Activated naive CD4-positive, alpha-beta T cell treated with Interleukin-2 at 50 U/mL for 16 hours (primary cell): ENCODE data around the gene CTNNA3.

Source experiments
- DNase-seq: peaks from one replicate; pipeline ENCODE4 v3.0.0-alpha.2; 2020

The CTNNA3 gene

GRCh38 chr10:66717231-66717981, 978.6 kb downstream of the CTNNA3 start:
- DNase-seq, result no peak

- no peak for DNase-seq
These were observed 981.3 kb downstream of the CTNNA3 start for GRCh38 chr10:66714741-66715140.

GRCh38 chr10:66713387-66713786, 982.6 kb downstream of the CTNNA3 start:
- no peak for DNase-seq

GRCh38 chr10:66698069-66698468, 997.9 kb downstream of the CTNNA3 start:
- DNase-seq, result no peak

- no peak for DNase-seq
These were observed 1000.9 kb downstream of the CTNNA3 start for GRCh38 chr10:66695046-66695445.

- DNase-seq, result no peak
These were observed 1011.4 kb downstream of the CTNNA3 start for GRCh38 chr10:66684581-66684980.

GRCh38 chr10:66680886-66681285, 1015.1 kb downstream of the CTNNA3 start:
- no peak for DNase-seq

- DNase-seq, result no peak
These were observed 1017.5 kb downstream of the CTNNA3 start for GRCh38 chr10:66678521-66678920.

GRCh38 chr10:66673071-66673470, 1022.9 kb downstream of the CTNNA3 start:
- DNase-seq, result no peak

- no peak for DNase-seq
These were observed 1024.4 kb downstream of the CTNNA3 start for GRCh38 chr10:66671562-66671961.

- no peak for DNase-seq
These were observed 1024.9 kb downstream of the CTNNA3 start for GRCh38 chr10:66671064-66671463.

GRCh38 chr10:66656499-66656898, 1039.5 kb downstream of the CTNNA3 start:
- no peak for DNase-seq

GRCh38 chr10:66654861-66655260, 1041.1 kb downstream of the CTNNA3 start:
- no peak for DNase-seq

- no peak for DNase-seq
These were observed 1044.5 kb downstream of the CTNNA3 start for GRCh38 chr10:66651308-66652082.

- DNase-seq, result no peak
These were observed 1046.4 kb downstream of the CTNNA3 start for GRCh38 chr10:66649626-66650025.

GRCh38 chr10:66642217-66642616, 1053.8 kb downstream of the CTNNA3 start:
- DNase-seq, result no peak

GRCh38 chr10:66639371-66639770, 1056.6 kb downstream of the CTNNA3 start:
- DNase-seq, result no peak

- DNase-seq, result no peak
These were observed 1058.5 kb downstream of the CTNNA3 start for GRCh38 chr10:66637273-66638036.

- DNase-seq, result no peak
These were observed 1066.0 kb downstream of the CTNNA3 start for GRCh38 chr10:66629996-66630395.

GRCh38 chr10:66627156-66627555, 1068.8 kb downstream of the CTNNA3 start:
- DNase-seq, result no peak

GRCh38 chr10:66625709-66626590, 1070.0 kb downstream of the CTNNA3 start:
- no peak for DNase-seq

GRCh38 chr10:66622050-66622449, 1073.9 kb downstream of the CTNNA3 start:
- DNase-seq, result no peak

GRCh38 chr10:66604195-66604594, 1091.8 kb downstream of the CTNNA3 start:
- no peak for DNase-seq
